SIG-M5 treated with dmso at 0.1 percent for 504 hours (cell line): ENCODE results near the gene MOGAT3.
A peak's percentile ranks its signal among the peaks of the same experiment; 100 is the strongest.

Source experiments
- DNase-seq: peaks from one replicate; lab custom pipeline; 2025; ENCODE audit not compliant: unreplicated experiment; lab: John Stamatoyannopoulos, UW

MOGAT3 gene

DNA sequence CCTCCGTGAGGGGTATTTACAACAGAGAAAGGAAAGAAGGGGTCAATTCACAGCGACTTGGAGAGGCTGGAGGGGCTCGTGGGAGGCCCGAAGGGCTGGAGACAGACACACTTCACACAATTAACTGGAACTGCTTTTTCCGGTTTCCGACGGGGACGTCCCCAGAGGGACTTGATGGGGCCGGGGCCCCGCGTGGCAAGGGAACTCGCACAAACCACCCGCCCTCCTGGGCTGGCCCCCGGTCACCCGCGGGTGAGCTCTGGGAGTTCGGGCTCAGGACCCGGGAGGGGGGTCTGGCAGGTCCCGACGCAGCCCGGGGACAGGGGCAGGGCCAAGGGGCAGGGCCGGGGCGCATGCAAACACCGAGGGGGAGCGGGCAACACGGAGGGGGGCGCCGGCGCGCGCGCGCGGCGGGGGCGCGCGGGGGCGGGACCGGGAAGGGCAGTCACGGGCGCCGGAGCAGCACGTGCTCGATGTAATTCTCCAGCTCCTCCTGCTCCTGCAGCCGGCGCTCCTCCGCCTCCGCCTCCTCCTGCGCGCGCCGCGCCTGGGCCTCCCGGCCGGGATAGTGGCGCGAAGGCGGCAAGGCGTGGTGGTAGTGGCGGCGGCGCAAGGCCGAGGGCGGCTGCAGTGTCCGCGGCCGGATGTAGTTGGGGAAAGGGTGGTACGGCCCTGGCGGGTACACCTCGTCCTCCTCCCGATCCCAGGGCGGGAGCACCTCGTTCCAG, 38.1 kb downstream of the MOGAT3 start:
- DNase-seq = peak; percentile 50

- DNase-seq = no peak
These were observed 39.0 kb downstream of the MOGAT3 start for GRCh38 chr7:101161692-101162471.

DNA sequence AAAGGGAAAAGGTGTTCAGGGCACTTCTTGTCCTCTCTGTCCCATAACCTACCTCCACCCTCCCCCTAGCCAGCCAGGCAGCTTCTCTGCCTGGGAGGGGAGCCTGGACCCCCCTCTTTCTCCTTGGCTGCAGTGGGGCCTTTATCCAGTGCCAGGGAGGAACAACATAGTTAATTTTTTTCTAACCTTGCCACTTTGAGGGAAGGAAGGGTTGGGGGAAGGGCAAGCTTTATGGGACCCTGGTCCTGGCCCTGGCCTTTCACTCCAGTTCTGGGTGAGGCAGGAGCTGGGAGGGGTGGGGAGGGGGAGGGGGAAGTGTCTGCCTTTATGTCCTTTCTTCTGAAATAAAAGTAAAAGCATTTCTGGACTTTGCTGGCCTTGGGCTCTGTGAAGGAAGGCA, 39.9 kb downstream of the MOGAT3 start:
- no peak for DNase-seq

GRCh38 chr7:101159696-101160674, 40.9 kb downstream of the MOGAT3 start:
- no peak for DNase-seq

DNA sequence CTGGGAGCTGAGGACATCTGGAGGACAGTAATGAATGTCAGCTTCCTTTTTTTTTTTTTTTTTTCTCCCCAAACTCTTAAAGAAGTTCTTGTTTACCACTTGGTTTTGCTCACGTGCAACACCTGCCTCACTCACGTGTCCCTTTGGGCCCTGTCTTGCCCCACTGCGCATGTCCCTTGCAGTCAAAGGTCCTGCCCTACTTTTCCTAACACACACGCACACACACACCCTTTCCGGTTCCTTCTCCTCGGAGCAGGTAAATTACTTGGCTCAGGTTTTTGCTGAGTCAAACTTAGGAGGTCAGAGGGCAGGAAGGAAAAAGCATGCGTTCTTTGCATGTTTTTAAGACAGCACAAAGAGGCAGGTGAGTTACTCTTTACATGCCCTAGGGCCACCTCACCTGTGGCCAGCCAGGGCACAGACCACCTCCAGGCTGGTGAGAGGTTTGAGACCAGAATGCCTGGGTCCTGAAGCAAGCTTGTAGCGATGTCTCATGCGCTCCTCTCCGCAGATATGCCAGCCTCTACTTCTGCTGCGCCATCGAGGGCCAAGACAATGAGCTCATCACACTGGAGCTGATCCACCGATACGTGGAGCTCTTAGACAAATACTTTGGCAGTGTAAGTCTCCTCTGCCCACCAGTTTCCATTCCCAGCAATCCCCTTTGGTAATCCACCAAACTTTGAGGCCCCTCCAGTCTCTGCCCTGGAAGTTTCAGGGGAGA, 43.8 kb downstream of the MOGAT3 start:
- no peak for DNase-seq

GRCh38 chr7:101156277-101156676, 44.6 kb downstream of the MOGAT3 start:
- no peak for DNase-seq

DNA sequence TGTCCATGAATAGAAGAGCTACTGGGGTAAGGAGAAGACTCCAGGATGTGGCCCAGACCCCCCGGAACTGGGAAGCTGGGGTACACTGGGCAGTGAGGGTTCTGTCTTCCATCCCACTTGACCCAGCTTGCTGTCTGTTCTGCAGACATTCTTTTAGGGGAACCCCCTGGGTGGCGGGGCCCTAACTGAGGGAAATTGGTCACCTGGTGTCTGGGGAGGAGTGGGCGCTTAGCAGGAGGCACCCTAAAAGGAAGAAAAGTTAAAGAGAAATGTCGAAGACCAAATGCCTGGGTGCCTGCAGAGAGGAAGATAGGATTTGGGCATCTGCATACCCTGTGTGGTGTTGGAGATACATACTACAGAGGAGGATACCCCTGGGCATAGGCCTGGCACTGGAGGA, 45.5 kb downstream of the MOGAT3 start:
- DNase-seq = no peak

DNA sequence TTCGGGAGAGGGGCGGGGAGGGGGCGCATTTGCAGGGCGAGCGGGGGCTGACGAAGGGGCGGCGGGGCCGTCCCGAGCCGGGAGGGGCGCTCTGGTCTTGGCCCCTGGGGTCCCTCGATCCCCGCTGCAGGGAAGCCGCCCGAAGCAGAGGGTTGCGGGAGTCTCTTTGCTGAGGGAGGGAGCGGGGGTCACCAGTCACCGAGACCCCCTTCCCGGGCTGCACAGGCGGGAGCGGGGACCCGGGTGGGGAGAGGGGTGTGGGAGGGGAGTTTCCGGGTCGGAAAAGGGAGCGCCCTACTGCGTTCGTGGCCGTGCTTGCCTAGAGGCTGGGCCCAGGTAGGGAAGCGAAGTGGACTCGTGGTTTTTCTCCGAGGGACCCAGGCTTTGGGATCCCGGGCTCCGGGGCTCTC, 46.1 kb downstream of the MOGAT3 start:
- DNase-seq = no peak

- DNase-seq = peak; percentile 90
These were observed 46.7 kb downstream of the MOGAT3 start, which contains the start of gene AP1S1 for GRCh38 chr7:101153969-101154692. Gene AP1S1 (plus strand): TSS chr7:101154476. CDS start chr7:101154515, 39 bp downstream.

DNA sequence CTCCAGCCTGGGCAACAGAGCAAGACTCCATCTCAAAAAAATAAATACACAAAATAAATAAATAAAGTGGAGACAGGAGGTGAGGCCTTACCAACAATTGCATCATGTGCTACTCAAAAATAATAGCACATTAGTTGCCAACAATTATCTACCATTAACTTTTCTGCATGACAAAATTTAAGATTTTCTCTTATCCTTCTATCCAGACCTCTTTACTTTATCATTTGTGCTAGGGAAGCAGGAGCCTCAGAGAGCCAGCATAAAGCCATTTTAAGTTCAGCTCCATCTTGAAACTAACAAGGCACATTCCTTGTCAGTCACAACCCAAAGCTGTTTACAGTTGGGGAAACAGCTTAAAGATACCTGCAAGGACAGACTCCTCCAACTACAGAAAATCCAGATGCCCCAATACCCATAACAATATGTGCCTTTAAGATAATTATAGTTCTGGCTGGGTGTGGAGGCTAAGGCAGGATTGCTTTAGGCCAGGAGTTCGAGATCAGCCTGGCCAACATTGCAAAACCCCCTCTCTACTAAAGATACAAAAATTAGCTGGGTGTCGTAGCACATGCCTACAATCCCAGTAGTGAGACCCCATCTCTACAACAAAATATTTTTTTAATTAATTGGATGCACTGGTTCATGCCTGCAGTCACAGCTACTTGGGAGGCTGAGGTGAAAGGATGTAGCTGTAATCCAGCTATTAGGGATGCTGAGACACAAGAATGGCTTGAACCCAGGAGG, 48.8 kb downstream of the MOGAT3 start:
- DNase-seq = no peak
